Right renal pelvis (tissue), 4 donors: ENCODE data around the gene DRC3. TPM values are rescaled to one million over a fixed set of nuclear protein-coding genes. Genes with fewer than 3 reads are reported as not detected.
A peak's percentile ranks its signal among the peaks of the same experiment; 100 is the strongest.

Experiments
- DNase-seq, 4 donors: peaks; one replicate each; pipeline ENCODE4 v3.0.0-alpha.2; 2013; ENCODE audit warnings: low read depth in 4 of 4, low spot score in 3 of 4, missing footprints in 1 of 4
- polyA plus RNA-seq, 4 donors: library from polyadenylated mRNA; unstranded; fragments of 120-200 nt; gene quantifications; one replicate each; pipeline ENCODE4 v1.2.1, GENCODE V29; 2013; ENCODE audit not compliant: insufficient read length in 4 of 4

The DRC3 gene, protein sequence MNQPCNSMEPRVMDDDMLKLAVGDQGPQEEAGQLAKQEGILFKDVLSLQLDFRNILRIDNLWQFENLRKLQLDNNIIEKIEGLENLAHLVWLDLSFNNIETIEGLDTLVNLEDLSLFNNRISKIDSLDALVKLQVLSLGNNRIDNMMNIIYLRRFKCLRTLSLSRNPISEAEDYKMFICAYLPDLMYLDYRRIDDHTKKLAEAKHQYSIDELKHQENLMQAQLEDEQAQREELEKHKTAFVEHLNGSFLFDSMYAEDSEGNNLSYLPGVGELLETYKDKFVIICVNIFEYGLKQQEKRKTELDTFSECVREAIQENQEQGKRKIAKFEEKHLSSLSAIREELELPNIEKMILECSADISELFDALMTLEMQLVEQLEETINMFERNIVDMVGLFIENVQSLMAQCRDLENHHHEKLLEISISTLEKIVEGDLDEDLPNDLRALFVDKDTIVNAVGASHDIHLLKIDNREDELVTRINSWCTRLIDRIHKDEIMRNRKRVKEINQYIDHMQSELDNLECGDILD
- polyA plus RNA-seq = 10 to 100 TPM; 13.1 to 15.3 (median 14.2) TPM

DNA sequence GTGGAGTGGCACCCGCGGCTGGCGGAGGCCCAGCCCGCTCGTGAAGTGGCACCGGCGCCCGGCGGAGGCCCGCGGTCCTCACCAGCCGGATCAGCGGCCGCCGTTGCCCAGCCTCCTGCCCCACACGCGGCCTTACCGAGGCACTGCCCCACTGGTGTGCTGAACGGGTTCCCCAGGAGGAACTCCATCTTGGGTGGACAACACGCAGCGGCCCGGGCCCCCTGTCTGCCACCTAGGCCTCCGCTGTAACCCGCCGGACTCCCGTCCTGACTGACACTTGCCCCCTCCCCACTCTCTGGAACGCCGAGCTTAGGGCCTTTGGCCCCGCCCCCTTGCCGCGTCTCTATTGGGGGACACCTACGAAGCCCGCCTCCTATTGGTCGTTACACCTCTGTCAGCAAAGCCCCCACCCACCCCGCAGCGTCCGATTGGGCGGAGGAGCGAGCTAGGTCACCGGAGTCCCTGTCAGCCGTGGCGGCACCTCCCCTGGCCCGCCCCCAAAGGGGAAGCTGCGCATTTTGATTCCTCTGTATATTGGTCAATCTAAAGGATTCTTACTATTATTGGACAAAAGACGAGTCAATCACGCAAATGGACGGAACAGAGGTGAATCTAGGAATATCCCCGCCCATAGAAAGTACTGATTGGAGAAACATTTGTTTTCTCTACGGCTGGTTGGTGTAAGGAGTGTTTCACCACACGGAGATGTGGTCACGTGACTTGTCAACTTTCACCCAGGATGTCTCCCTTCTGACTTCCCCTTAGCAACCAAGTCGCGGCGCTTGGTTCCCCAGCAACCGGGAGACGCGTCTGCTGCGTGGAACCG is at the start of gene DRC3, which contains the start of gene TOM1L2:
Gene DRC3, plus strand, starts transcription at position 737 of the 826 bp plus-strand sequence. CDS start 4,737 bp downstream, outside the sequence.
Gene TOM1L2, minus strand, starts transcription at position 275 of the 826 bp plus-strand sequence. Its CDS starts 87 bp downstream, at position 188.
- DNase-seq = peak; percentile 99 to 100 (median 100)

DNA sequence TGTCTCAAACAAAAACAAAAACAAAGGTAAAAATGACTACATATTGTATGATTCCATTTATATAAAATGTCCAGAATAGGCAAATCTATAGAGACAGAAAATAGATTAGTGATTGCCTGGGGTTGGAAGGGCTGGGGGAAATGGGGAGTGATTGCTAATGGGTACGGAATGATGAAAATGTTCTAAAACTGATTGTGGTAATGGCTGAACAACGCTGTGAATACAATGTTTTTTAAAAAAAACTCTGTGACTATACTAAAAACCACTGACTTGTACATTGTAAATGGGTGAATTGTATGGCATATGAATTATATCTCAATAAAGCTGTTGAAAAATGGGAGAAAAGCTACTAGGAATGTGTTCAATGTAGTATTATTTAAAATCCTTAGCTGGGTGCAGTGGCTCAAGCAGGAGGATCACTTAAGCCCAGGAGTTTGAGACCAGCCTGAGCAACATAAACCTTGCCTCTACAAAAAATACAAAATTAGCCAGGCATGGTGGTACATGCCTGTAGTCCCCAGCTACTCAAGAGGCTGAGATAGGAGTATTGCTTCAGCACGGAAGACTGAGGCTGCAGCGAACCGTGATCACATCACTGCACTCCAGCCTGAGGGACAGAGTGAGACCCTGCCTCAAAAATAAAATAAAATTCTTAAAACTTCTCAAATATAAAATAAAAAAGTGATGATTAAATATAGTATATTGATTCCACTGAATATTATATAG is 48.4 kb upstream of the DRC3 start:
- DNase-seq = no peak

DNA sequence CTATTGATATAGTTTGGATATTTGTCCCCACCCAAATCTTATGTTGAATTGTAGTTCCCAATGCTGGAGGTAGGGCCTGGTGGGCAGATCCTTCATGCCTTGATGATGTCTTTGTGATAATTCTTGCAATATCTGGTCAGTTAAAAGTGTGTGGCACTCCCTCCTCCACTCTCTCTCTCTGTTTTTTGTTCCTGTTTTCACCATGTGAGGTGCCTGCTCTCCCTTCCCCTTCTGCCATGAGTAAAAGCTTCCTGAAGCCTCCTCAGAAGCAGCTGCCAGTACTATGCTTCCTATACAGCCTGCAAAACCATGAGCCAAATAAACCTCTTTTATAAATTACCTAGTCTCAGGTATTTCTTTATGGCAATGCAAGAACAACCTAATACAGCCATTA is 47.8 kb upstream of the DRC3 start:
- no peak for DNase-seq

DNA sequence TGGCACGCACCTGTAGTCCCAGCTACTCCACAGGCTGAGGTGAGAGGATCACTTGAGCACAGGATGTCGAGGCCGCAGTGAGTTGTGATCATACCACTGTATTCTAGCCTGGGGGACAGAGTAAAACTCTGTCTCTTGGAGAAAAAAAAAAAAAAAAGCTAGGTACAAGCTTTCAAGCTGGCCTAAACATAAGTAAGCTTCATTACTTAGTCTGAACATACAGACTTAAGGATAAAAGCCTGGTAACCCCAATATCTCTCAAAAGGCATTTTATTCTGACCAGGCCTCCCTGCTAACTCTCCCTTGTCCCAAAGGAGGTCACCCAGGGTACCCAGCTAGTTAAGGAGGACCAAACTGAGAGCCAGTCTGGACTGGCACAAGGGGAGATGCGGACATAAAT is 46.6 kb upstream of the DRC3 start:
- DNase-seq = no peak

DNA sequence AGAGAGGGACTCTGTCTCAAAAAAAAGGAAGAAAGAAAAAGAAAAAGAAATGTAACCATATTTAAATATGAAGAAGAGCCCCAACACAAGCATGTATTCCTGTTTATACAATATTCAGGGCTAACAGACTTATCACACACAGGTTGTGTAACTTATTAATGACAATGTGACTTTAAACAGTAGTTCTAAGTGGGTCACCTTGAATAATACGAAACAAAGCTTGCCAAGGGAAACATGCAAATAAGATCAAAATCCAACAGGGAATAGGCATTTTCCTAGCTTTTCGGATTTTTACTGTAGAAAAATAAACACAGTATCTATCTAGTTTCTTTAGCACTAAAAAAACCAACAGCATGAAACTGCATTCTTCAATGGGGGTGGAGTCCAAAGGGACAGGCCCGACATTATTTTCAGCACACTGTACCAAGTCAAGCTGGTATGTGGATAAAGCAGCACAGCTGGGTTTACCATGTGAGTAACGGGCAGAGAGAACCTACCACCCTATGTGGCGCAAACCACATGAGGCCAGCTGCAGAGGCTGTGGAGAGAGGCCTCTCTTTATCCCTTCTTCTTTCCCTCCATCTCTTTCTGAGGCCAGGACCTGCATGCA is 45.7 kb upstream of the DRC3 start:
- no peak for DNase-seq

DNA sequence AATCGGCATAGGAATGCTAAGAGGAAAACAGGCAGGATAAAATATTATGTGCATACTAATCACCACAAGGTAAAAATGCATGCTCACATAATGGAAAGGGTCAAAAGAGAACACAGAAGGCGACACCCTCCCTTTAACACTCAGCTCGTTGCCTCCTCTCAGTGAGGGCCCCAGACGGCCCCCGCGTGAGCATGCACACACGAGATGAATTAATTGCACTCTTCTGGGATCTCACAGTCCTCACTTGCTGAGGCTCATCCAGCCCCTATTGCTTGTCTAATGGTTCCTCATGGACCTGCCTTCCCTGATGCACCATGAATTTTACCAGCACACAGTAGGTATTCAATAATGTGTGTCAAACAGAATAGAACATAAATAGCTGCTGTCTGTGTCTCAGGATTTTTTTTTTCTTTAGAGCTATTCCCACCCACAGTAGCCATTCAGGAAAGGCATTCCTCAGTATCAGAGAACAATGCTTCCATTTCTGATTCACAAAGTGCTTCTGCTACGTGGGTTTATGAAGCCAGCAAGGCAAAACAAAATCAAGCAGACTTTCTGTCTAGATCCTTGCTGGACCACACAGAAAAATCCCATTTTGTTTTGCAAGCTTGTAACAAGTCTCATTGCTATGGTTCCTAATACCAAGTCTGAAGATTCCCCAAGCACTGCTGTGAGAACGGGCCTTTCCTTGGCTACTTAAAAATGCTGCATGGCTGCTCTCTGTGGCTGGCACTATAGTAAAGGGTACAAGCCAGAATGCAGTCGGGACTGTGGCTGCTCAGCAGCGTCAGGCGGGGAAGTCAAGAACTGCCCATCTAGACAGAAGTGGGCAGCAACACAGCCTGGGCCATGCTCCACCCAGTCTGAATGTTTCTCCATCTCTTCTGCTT is 44.0 kb upstream of the DRC3 start:
- DNase-seq = no peak

DNA sequence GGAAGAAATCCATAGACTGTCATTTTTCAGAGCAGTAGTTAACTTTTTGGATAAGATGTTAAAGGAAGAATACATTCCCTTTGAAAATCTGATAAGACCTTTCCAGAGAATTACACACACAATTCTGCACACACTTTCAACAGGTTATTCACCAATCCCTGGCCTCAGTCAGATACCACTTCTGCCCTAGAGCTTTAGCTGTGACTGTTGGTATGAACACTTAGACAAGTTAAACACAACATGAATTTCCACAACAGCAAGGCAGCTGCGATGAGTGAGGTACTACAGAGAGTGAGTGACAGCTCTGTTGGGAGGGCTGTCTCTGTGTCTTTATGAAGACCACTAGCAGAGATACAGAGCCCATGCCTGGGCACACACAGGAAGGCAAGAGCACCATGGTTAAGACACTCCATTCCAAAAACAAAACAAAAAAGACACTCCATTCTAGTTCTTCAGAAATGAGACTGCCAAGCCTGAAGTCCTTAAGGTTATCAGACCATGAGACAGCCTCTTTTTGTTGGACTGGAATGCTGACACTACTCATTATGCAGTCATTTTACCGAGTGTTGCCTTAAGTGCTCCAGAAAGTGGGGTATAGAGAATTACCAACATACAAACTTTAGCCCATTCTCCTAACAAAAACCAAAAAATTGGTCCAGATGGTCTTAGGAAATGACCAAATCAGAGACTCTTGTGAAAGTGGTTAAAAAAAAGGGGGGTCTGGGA is 42.8 kb upstream of the DRC3 start:
- DNase-seq = no peak

DNA sequence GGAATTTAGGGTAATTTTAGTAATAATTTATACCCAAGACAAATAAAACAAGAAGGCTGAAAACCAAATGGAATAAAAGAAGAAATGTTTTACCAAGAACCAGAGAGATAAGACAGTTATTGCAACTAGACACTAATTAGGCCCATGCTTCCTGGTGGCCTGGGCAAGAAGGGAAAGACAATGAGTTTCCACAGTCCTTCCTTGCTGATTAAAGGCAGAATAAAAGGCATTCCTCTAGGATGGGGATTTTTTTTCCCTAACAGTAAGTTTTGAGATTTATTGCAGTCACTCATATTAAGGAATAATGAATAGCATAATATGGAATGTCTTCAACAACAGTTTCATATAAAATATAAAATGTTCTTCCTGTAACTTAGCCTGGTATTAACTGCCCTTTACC is 42.0 kb upstream of the DRC3 start:
- DNase-seq = no peak

DNA sequence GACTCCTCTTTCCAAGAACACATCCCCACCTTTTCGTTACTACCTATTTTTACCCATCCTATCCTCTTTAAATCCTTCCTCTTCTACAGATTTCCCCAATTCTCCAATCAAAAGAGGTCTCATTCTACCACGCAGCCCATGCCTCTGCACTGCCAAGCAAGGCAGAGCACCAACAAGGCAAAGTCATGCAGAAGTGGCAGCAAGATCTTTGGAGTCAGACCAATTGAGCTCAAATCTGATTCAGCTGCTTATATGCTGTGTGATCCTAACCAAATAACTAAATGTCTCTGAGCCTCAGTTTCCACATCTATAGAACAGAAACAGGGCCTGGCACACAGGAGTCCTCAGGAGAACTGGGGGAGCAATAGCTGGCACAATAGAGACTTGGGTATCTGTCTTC is 41.5 kb upstream of the DRC3 start:
- no peak for DNase-seq

DNA sequence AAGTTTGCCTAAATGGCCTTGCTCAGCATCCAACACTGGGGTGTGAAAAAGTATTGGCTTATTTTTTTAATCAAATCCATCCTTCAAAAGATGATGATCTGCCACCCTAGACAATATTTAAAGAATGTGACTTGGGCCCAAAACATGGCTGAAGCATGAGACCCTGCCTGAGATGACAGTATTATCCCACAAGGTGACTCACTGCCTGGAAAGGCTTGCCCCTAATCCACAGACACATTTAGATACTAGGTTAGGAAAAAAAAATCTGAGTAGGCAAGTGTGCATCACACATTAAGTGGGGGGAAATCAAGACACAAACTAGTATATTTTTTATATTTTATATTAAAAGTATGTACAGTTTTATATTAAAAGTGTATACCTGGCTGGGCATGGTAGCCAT is 38.9 kb upstream of the DRC3 start:
- no peak for DNase-seq

DNA sequence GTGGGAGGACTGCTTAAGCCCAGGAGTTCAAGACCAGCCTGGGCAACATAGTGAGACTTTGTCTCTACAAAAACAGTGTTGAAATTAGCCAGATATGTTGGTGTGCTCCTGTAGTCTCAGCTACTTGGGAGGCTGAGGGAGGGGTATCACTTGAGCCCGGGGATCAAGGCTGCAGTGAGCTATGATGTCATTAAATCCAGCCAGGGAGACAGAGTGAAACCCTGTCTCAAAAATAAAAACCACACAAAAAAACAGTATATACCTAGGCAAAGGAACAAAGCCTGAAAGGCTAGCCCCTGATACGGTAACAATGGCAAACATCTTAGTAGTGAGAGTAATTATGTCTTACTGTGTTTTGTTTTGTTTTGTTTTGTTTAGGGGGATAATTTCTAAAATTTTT is 38.4 kb upstream of the DRC3 start:
- no peak for DNase-seq

DNA sequence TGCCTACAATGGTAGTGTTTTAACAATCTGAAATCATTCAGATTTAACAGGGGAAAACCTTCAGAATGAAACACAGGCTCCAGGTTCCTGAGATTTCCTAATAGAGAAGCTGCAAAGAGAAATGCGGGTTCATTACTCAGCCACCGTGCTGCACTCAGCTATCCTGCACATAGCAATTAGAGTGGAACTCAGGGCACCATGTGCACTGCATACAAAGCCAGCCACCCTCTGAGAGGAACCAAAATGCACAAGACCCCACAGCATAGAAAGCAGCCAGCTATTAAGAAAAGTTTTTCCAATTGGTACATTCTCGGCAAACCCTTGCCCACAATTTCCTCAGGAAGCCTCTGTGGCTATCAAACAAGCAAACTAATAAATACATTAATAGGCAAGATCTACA is 37.9 kb upstream of the DRC3 start:
- DNase-seq = no peak

DNA sequence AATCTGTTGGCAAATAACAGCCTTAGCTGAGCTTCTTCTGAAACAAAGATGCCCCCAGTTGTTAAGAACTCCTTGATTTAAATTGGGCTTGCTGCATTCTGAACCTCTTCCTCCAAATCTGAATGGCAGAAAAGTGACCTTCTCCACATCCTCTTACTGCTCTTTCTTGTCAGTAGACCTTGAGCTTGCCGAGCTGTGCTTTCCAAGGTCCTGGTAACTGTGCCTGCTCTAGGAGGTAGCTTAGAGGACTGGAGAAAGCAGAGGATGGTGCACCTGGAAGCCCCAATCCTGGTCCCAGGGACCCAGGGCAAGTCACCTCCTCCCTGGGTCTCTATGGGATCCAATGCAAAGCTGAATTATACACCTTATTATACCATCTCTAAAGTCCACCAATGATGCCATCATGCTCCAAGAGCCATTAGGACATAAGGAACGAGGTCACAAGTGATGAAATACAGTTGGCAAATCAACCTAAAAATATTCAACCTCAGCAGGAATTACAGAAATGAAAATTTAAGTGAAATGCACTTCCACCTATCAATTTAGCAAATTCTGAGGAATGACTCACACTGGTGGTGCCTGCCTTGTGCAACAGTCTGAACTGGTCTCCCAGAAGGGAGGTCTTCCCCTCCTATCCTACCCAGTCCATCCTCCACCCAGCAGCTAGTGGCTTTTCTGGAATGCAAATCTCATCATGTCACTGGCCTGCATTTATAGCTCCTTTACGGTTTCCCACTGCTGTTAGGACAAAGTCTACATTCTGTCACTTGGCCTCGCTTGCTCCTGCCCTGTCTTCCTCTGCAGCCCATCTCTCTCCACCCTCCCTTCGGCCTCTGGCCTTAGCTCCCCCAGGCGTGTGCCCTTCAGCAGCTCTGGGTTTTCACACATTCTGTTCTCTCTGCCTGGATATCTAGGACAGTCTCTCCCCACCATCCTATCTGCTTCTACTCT is 37.1 kb upstream of the DRC3 start:
- no peak for DNase-seq

DNA sequence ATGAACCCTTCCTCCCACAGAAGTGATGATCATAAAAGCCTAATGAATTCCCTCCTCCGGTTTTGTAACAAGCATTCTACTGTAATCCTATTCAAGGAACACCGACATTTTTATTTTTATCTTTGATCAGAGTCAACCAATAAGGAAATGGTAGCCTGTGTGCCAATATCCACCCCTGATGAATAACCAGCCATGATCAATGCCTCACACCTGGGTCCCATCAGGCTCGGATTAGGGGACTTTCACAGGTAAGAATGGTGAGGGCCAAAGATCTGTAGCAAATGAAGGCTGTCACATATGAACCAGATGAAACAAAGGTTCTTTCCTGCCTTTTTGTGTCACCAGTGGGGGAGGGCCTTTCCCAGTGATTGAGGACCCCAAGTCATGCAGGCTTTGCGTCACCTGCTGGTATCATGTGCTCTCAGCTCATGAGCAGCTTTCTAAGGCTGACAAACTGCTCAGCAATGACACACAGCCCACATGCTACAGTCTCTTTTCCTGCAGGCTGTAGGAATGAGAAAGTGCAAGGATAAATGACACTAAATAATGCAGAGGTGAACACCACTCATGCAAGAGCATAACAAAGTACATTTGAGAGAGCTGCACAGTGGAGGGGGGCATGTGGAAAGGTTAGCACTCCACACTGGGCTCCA is 35.3 kb upstream of the DRC3 start:
- DNase-seq = no peak

DNA sequence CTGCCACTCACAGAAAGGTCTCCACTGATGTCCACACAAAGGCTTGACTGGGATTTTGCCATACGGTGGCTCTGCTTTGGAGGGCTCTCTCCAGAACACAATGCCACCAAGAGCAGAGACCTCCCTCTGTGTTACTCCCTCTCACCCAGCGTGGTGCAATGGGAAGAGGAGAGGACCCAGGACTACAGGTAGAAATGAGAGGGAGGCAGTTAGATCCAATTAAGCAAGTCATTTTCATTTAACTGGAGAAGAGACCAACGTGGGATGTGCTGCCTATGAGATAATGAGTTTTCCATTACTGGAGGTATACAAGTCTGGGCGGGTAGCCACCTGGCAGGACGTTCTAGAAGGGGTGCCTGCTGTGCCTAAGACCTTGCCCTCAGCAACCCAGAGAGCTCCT is 34.7 kb upstream of the DRC3 start:
- DNase-seq = no peak

DNA sequence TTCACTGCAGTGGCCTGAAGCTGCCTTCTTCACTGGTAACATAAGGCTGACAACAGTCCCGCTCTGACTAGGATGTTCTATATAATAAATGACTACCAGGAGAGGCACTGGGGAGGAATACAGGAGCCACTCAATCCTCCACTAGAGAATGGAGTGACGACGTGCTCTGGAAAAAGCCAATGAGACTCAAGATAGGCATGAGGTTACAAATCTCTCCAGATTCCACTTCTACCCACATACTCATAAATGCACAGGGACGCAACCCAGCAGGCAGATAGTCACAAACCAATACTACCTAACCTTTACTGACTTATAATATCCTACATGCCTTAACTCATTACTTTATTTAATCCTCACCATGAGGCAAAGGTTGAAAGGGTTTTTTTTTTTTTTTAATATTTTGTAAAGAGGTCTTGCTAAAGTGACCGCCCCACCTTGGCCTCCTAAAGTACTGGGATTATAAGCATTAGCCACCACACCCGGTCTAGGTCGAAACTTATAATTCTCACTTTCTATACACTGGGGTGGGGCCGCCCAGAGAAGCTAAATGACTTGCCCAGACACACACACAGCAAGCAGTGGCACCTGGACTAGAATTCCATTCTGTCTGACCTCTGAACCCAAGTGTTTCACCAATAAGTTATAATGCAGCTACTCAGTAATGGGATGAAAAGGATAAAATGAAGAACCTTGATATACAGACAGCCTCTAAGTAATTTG is 34.1 kb upstream of the DRC3 start:
- DNase-seq = no peak
